Measurements from ENCODE around the gene GULP1.

Gene GULP1

GRCh38 chr2:188333751-188334524, 42.3 kb downstream of the GULP1 start:
- H3K27ac ChIP-seq, result no peak overlapping the region
- TF ChIP-seq CTCF (conservative IDR thresholded peaks at IDR 0.05) (no peak), ZFX (IDR thresholded peaks at IDR 0.05) (no peak)

DNA sequence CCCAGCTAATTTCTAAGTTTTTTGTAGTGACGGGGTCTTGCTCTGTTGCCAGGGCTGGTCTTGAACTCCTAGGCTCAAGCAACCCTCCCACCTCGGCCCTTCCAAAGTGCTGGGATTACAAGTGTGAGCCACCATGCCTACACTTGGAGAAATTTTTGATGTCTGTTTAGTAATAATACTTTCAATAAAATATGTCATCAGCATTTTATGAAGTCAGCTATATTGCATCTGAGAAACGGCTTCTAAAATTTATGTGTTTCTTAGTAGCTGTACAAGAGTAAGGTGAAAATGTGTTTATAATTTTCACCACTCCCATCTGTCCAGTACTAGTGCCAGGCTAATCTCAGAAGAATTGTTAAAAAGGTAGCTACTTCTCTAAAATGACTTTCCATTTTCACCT, 46.8 kb downstream of the GULP1 start:
- no peak overlapping the region for H3K27ac ChIP-seq
- TF ChIP-seq CTCF (conservative IDR thresholded peaks at IDR 0.05) (no peak), ZFX (IDR thresholded peaks at IDR 0.05) (no peak)

- TF ChIP-seq ZFX (IDR thresholded peaks at IDR 0.05), result no peak
- TF ChIP-seq CTCF (conservative IDR thresholded peaks at IDR 0.05), result no peak
- peak overlapping the region; percentile 53 for H3K27ac ChIP-seq
Observed at GRCh38 chr2:188340257-188340656, 48.6 kb downstream of the GULP1 start.

DNA sequence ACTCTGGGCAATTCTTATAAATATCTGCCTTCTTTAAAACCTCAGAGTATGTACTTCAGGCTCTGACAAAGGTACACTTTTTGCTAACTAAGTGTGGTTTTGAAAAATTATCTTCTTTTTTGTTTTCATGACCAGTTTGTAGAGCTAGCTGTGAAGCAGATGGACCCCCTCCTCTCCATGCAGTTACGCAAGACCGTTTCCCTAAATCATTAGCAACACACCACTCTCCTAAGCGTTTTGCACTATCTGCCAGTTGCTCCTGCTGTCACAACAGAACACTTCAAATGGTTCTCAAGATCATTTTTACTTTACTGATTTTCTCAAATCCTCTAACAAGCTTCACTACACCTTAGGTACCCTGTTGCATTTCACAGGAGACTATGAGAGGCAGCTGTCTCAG, 53.3 kb downstream of the GULP1 start:
- H3K27ac ChIP-seq, result no peak overlapping the region
- no peak for TF ChIP-seq ZFX (IDR thresholded peaks at IDR 0.05)
- TF ChIP-seq CTCF (conservative IDR thresholded peaks at IDR 0.05), result no peak

DNA sequence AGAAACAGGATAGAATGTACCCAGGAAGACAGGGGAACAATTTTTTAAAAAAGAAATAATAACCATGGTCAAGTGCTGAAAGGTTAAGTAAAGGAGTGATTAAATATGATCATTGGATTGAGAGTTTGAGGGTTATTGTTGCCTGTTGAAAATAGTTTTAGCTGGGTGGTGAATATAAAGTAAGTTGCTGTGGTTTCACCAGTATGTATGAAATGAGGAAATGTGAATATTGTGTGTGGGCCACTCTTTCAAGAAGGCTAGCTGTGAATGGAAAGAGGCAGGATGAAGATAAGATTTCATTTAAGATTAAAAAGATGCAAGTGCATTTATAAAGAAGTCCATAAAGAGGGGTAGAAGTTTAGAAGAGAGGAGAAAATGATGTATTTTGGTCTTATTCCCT, 53.8 kb downstream of the GULP1 start:
- no peak for TF ChIP-seq ZFX (IDR thresholded peaks at IDR 0.05)
- no peak for TF ChIP-seq CTCF (conservative IDR thresholded peaks at IDR 0.05)
- H3K27ac ChIP-seq, result no peak overlapping the region

DNA sequence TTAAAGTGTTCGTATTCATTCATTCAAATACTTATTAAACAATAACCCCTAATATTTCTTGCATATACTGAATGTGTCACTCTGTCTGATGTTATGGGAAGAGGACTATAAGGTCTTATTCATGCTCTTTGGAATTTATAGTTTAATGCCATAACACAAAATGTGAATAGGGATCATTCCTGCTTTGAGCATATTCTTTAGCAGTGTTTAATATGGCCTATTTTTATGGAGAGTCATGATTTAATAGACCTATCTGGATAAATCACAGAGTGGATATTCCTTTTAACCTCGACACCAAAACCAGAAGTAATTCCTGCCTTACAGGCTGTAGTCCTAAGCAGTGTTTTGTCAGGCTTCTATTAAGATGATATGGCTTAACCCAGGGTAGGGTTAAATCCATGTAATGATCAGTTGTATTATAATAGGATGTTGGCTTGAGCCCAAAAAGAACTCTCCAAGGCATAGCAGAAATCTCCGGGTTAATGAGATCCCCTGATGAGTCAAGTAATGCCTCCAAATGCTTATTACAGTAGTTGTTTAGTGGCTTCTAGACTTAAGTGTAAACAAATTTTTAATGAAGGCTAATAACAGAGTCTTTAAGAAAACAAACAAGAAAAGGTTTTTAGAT, 54.3 kb downstream of the GULP1 start:
- no peak for TF ChIP-seq CTCF (conservative IDR thresholded peaks at IDR 0.05)
- TF ChIP-seq ZFX (IDR thresholded peaks at IDR 0.05), result no peak
- no peak overlapping the region for H3K27ac ChIP-seq

- TF ChIP-seq CTCF (conservative IDR thresholded peaks at IDR 0.05) (no peak), ZFX (IDR thresholded peaks at IDR 0.05) (no peak)
- no peak overlapping the region for H3K27ac ChIP-seq
Observed at GRCh38 chr2:188349019-188349418, 57.3 kb downstream of the GULP1 start.
